Fibroblast of pulmonary artery (primary cell): Measurements from ENCODE around the gene LCAT.
"Not testable (repeated sequence)": the region's sequence is repeated elsewhere in the genome, so short reads cannot be mapped to it uniquely, and the experiment has no call there.

Experiments
- DNase-seq: peaks from one replicate; pipeline ENCODE4 v3.0.0-alpha.2; 2010; ENCODE audit warnings: low read depth
- H3K4me3 ChIP-seq: replicated peaks from 2 replicates; pipeline ENCODE4 v1.5.1; 2011; ENCODE audit warnings: low read depth, mild to moderate bottlenecking, control low read depth, low read length, moderate library complexity
- TF ChIP-seq, protein P1 (sequence below): IDR thresholded peaks from 2 replicates; pipeline ENCODE4 v1.5.1; 2011; ENCODE audit warnings: mild to moderate bottlenecking, control low read depth, low read length, inconsistent platforms; ENCODE audit errors: missing control alignments

LCAT gene

DNA sequence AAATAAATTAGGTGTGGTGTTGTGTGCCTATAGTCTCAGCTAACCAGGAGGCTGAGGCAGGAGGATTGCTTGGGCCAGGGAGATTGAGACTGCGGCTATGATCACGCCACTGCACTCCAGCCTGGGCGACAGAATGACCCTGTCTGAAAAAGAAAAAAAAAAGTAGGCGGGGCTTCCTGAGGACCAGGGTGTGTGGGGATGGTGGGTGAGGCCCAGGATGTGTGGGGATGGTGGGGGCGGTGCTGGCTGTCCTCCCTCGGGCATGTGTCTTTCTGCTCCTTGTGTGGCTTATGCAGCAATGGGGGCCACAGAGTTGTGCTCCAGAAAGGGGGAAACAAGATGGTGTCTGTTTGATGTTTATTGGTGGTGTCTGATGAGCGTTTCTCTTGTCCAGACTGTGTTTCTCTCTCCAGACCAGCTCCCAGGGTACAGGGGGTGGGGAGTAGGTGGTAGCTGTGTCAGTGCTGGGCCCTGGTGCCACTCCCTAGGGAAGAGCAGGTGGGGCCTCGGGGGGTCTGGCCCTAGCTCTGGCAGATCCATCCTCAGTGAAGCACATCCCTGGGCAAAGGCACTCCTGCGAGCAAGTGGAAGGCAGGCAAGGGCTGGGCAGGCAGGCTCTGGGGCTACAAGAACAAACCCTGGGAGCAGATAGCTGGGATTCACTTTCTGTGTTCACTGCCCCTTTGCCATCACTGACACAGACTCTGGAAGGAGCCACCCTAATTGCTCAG lies 2.3 kb downstream of the LCAT start:
- H3K4me3 ChIP-seq = no peak overlapping the region
- no peak for DNase-seq
- TF ChIP-seq, protein P1, sequence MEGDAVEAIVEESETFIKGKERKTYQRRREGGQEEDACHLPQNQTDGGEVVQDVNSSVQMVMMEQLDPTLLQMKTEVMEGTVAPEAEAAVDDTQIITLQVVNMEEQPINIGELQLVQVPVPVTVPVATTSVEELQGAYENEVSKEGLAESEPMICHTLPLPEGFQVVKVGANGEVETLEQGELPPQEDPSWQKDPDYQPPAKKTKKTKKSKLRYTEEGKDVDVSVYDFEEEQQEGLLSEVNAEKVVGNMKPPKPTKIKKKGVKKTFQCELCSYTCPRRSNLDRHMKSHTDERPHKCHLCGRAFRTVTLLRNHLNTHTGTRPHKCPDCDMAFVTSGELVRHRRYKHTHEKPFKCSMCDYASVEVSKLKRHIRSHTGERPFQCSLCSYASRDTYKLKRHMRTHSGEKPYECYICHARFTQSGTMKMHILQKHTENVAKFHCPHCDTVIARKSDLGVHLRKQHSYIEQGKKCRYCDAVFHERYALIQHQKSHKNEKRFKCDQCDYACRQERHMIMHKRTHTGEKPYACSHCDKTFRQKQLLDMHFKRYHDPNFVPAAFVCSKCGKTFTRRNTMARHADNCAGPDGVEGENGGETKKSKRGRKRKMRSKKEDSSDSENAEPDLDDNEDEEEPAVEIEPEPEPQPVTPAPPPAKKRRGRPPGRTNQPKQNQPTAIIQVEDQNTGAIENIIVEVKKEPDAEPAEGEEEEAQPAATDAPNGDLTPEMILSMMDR = no peak

DNA sequence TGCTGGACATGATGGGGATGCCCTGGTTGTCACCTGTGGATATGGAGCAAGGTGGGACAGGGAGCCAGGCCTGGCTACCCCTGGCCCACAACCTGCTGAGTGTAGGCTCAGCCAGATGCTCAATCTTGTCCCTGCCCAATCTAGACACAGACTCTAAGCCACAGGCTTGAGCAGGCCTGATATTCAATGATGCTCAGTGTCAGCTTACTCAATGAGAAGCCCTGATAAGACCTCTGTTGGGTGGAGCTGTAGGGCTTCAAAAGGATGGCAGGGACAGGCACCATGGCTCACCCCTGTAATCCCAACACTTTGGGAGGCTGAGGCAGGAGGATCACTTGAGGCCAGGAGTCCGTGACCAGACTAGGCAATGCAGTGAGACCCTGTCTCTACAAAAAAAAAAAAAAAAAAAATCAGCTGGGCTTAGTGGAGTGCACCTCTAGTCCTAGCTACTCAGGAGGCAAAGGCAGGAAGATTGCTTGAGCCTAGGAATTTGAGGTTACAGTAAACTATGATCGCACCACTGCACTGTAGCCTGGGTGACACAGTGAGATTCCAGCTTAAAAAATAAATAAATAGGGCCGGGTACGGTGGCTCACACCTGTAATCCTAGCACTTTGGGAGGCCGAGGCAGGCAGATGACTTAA lies 3.4 kb downstream of the LCAT start:
- DNase-seq = no peak
- no peak overlapping the region for H3K4me3 ChIP-seq
- TF ChIP-seq, protein P1 = no peak

DNA sequence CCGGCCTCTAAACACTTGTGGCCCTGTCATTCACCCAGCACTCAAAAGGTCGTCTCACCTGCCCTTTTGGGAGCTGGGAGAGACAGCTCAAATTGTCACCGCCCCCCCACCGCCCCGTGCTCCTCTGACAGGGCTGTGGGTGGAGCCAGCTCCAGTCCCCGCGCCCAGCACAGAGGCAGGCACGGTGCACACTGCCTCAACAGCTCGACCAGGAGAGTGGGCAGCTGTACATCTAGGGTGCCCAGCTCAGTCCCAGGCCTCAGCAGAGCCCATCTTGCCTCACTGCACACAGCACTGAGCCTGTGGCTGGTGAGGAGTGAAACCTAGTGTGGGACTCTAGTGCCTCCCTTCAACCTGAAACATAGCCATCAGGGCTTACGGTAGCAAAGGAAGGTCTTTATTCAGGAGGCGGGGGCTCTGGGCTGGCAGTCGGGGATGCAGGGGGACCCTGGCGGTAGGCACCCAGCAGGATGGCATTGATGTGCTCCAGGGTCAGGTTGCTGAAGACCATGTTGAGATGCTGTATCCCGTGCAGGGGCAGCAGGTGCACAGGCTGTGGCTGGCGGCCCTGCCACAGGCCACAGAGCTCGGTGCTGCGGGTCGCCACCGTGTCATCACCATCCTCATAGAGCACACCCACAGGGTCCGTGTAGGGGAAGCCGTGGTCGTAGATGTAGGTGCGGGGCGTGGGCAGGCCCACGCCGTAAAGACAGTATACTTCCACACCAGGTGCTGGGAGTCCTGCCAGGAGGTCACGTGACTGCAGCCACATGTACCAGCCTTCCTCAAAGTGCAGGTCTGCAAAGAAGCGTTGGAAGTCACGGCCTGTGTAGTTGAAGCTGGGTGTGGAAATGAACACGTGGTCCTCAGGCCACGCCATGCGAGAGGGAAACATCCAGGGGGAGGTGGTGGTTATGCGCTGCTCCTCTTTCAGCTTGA lies 4.1 kb downstream of the LCAT start:
- H3K4me3 ChIP-seq = no peak overlapping the region
- TF ChIP-seq, protein P1 = no peak
- no peak for DNase-seq

DNA sequence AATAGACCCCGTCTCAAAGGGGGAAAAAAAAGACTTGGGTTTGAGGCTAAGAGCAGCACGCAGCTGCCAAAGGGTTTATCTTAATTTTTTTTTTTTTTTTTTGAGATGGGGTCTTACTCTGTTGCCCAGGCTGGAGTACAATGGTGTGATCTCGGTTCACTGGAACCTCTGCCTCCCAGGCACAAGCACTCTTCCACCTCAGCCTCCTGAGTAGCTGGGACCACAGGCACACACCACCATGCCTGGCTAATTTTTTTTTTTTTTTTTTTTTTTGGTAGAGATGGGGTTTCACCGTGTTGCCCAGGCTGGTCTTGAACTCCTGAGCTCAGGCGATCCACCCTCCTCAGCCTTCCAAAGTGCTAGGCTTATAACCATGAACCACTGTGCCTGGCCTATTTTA lies 6.2 kb downstream of the LCAT start:
- not testable (repeated sequence) for H3K4me3 ChIP-seq, DNase-seq

DNA sequence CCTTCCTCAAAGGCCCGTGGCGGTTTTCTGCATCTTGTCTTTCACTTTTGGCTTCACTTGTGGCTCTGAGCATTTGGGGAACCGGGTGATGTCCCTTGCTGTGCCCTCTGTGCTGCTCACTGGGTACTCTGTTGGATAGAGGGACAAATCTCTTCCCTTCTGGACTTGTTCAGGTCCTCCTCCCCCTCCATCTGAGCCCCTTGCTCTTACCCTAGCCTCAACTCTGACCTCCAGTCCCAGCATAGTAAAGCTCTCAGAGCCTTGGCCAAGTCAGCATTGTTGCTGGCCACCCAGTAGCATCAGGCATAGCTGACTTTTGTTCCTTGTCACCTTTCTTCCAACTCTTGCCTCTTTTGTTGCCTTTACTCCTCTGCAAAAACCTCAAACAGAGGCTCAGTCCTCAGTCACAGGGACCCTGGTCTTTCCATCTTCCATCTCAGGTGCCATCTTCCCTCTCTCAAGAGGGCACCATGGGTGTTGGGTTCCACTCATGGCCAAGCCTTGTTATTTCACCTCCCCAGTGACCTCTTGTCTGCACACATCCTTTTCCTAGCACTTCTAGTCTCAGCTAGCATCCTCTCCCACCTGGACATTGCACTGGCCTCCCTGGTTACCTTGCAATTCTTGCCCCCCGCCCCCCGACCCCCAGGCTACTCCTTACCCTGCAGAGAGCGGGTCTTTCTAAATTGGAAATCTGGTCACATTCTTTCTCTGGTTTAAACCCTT lies 6.9 kb downstream of the LCAT start:
- DNase-seq = peak; percentile 63
- peak overlapping the region; percentile 95 for H3K4me3 ChIP-seq
- TF ChIP-seq, protein P1 = no peak

DNA sequence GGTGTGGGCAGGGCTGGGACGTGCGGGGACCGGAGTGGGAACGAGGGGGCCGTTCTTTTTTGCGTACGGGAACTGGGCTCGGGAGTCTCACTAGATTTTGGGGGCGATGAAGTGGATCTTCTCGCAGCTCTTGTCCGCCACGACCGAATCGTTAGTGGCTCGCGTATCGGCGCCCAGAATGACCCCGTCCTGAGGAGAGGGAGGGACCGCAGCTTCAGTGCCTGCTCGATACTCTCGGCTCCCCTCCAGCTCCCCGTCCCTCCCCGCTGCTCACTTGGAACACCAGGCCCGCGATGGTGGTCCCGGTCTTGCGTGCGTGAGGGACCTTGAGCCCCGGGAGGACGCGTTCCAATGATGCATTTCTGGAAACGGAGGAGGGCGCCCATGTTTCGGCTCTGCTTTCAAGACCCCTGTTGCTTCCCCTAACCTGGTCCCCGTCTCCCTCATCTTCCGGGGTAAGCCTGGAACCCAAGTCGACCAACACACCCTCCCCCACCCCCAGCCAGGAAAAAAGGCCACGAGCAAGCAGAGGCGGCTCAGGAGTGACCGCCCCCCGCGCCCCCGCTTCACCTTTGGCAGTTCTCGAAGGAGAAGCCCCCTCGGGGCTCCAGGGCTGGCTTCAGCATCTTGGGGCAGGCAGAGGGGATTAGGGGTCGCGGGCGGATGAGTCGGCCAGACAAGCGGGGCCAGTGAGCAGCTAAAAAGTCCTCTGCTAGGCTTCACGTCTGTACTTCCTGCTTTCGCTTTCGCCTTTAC lies 7.6 kb downstream of the LCAT start, which contains the start of gene PSMB10:
Gene PSMB10 (minus strand): TSS at position 727 of the 756 bp plus-strand sequence. CDS start 101 bp downstream, at position 626.
- peak within 1 kb of the TSS; percentile 95 for H3K4me3 ChIP-seq
- peak; percentile 32 for DNase-seq
- TF ChIP-seq, protein P1 = no peak
